B cell (primary cell): ENCODE data around the gene PTH.

Source experiments
- EZH2 ChIP-seq: IDR thresholded peaks from 2 replicates; pipeline ENCODE4 v1.6.1; 2012; ENCODE audit warnings: borderline replicate concordance, low read depth, mild to moderate bottlenecking, moderate library complexity, low read length; ENCODE audit not compliant: insufficient read depth, poor library complexity, severe bottlenecking
- TF ChIP-seq, protein P1 (sequence below): fragments of 200-600 bp; IDR thresholded peaks from one replicate; pipeline ENCODE4 v1.8.0; 2022; ENCODE audit warnings: antibody characterized with exemption, mild to moderate bottlenecking

DNA sequence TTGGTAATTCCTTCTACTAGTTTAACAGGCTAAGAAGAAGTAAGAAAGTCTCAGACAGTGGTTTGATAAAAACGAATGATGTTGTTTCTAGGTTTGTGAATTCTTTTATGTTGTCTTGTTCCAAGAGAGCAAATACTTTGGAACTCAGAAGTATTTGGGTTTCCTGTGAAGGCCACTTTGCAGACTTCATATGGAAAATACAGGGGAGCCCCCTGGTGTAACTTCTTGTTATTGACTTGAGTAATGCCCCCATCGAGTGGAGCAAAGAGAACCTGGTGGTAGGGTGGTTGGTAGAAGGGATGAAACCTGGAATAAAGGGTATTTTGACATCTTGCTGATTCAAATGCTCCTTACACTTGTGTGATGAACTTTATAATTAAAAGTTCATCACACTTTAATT lies 40.0 kb upstream of the PTH start:
- TF ChIP-seq, protein P1, sequence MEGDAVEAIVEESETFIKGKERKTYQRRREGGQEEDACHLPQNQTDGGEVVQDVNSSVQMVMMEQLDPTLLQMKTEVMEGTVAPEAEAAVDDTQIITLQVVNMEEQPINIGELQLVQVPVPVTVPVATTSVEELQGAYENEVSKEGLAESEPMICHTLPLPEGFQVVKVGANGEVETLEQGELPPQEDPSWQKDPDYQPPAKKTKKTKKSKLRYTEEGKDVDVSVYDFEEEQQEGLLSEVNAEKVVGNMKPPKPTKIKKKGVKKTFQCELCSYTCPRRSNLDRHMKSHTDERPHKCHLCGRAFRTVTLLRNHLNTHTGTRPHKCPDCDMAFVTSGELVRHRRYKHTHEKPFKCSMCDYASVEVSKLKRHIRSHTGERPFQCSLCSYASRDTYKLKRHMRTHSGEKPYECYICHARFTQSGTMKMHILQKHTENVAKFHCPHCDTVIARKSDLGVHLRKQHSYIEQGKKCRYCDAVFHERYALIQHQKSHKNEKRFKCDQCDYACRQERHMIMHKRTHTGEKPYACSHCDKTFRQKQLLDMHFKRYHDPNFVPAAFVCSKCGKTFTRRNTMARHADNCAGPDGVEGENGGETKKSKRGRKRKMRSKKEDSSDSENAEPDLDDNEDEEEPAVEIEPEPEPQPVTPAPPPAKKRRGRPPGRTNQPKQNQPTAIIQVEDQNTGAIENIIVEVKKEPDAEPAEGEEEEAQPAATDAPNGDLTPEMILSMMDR = no peak
- no peak for TF ChIP-seq EZH2
